ENCODE measurements around the gene NFXL1. TPM values are rescaled to one million over a fixed set of nuclear protein-coding genes. Genes with fewer than 3 reads are reported as not detected.

The NFXL1 gene
- total and polyA plus RNA-seq, 5 experiments from 2014 or later: 7.1 to 17.9 (median 12.1) TPM

DNA sequence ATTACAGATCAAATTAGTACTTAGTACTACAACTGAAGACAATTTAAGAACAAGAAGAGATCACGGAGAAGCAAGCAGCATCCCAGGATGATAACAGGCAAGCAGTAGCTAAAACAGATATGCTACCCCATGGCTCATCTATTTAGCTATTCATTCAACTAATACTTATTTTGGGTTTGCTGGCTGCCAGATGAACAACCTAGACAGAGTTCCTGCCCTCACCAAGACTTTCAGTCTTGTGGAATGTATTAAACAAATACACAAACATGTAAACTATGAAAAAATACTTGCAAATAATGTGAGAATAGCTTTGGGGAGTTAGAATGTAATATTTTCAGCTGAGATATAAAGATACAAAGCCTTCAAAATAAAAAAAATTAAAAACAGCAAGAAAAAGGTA lies 74.1 kb downstream of the NFXL1 start:
- H3K27me3 Mint-ChIP-seq: peaks cover 0 to 5% (median 0%) of the 10 kb centered on the region in 5 donors
- POLR2A ChIA-PET: no interaction called here
- H3K4me3 Mint-ChIP-seq: no peak overlapping the region
- no peaks in the 10 kb centered on the region for H3K9me3 Mint-ChIP-seq
- H3K4me1 Mint-ChIP-seq: peaks cover 5 to 27% (median 24%) of the 10 kb centered on the region in 4 donors
- DNase-seq (no peak), ATAC-seq (no peak)
- H3K27ac Mint-ChIP-seq: peak overlapping the region in 1 of 10 donors; percentile 9
- H3K36me3 Mint-ChIP-seq: peaks cover 7 to 18% (median 12%) of the 10 kb centered on the region in 3 donors

GRCh38 chr4:47839259-47839658 lies 75.1 kb downstream of the NFXL1 start:
- ATAC-seq: no peak
- H3K36me3 Mint-ChIP-seq: peaks cover 6 to 12% (median 12%) of the 10 kb centered on the region in 3 donors
- peak in 2 of 10 donors; percentile 4 to 10 for DNase-seq
- no peak overlapping the region for H3K27ac Mint-ChIP-seq
- peak overlapping the region in 1 of 10 donors; percentile 14 for H3K4me3 Mint-ChIP-seq
- H3K27me3 Mint-ChIP-seq: peaks cover 0 to 5% (median 0%) of the 10 kb centered on the region in 5 donors
- no peaks in the 10 kb centered on the region for H3K9me3 Mint-ChIP-seq
- H3K4me1 Mint-ChIP-seq: peaks cover 5 to 30% (median 26%) of the 10 kb centered on the region in 4 donors
- POLR2A ChIA-PET: no interaction called here

GRCh38 chr4:47838445-47838844 lies 75.9 kb downstream of the NFXL1 start:
- peak overlapping the region in 9 of 10 donors; percentile 84 to 91 (median 88) for H3K4me3 Mint-ChIP-seq
- peaks cover 0 to 13% (median 2%) of the 10 kb centered on the region in 5 donors for H3K27me3 Mint-ChIP-seq
- H3K9me3 Mint-ChIP-seq: no peaks in the 10 kb centered on the region
- no peak for ATAC-seq
- H3K36me3 Mint-ChIP-seq: peaks cover 0 to 4% (median 4%) of the 10 kb centered on the region in 3 donors
- DNase-seq: no peak
- POLR2A ChIA-PET: no interaction called here
- peaks cover 5 to 30% (median 26%) of the 10 kb centered on the region in 4 donors for H3K4me1 Mint-ChIP-seq
- H3K27ac Mint-ChIP-seq: no peak overlapping the region

GRCh38 chr4:47837908-47838294 lies 76.5 kb downstream of the NFXL1 start, which contains the start of gene CORIN:
CORIN (minus strand) TSS chr4:47838067; CDS start chr4:47837949, 118 bp downstream.
- peak within 1 kb of the TSS in 5 of 10 donors; percentile 11 to 63 (median 60) for H3K27ac Mint-ChIP-seq
- DNase-seq (no peak), ATAC-seq (no peak)
- H3K9me3 Mint-ChIP-seq: peaks cover 0 to 3% (median 0%) of the 10 kb centered on the region in 9 donors
- H3K4me1 Mint-ChIP-seq: peaks cover 5 to 30% (median 26%) of the 10 kb centered on the region in 4 donors
- peak within 1 kb of the TSS; percentile 84 to 91 (median 88) for H3K4me3 Mint-ChIP-seq
- peaks cover 0 to 5% (median 3%) of the 10 kb centered on the region in 3 donors for H3K36me3 Mint-ChIP-seq
- POLR2A ChIA-PET: no interaction called here
- peaks cover 0 to 16% (median 7%) of the 10 kb centered on the region in 5 donors for H3K27me3 Mint-ChIP-seq

- Mint-ChIP-seq H3K27ac (peak overlapping the region in 4 of 10 donors; percentile 11 to 60 (median 56)), H3K9me3 (peaks cover 0 to 4% (median 0%) of the 10 kb centered on the region in 9 donors), H3K4me1 (peaks cover 5 to 30% (median 26%) of the 10 kb centered on the region in 4 donors), H3K27me3 (peaks cover 0 to 16% (median 12%) of the 10 kb centered on the region in 5 donors), H3K4me3 (peak overlapping the region; percentile 84 to 91 (median 88)), H3K36me3 (peaks cover 0 to 3% (median 0%) of the 10 kb centered on the region in 3 donors)
- ATAC-seq: peak; percentile 80 to 83
- peak in 9 of 10 donors; percentile 25 to 70 (median 43) for DNase-seq
- POLR2A ChIA-PET: no interaction called here
These were observed 77.1 kb downstream of the NFXL1 start for GRCh38 chr4:47837094-47837907.

DNA sequence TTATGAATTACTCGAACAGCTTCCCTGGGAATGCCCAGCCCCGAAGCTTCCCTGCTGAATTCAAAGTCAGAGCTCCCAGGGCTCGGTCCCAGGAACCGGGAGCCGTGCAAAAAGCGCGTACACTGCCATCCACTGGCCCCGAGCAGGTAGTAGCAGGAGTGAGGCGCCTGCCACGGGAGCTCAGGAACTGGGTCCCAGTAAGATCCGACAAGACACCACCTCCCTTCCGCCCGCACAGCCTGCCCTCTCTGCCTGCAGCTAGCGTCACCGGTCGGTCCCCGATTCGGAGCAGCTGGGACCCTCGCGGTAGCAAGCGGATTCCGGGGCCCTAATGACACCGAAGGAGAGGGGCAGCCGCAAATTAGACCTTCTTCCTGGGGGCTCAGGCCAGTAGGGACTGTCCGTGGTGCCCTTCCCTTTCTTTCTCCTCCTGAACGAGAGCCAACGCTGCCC lies 77.7 kb downstream of the NFXL1 start:
- DNase-seq: peak in 9 of 10 donors; percentile 6 to 70 (median 30)
- Mint-ChIP-seq H3K36me3 (peaks cover 0 to 3% (median 0%) of the 10 kb centered on the region in 3 donors), H3K4me1 (peaks cover 5 to 30% (median 26%) of the 10 kb centered on the region in 4 donors), H3K27ac (peak overlapping the region in 2 of 10 donors; percentile 9 to 33), H3K9me3 (peaks cover 0 to 4% (median 0%) of the 10 kb centered on the region in 9 donors), H3K4me3 (peak overlapping the region; percentile 84 to 91 (median 88)), H3K27me3 (peaks cover 1 to 20% (median 15%) of the 10 kb centered on the region in 5 donors)
- POLR2A ChIA-PET: no interaction called here
- peak; percentile 74 to 77 for ATAC-seq

- Mint-ChIP-seq H3K4me1 (peaks cover 5 to 30% (median 26%) of the 10 kb centered on the region in 4 donors), H3K36me3 (peaks cover 0 to 3% (median 0%) of the 10 kb centered on the region in 3 donors), H3K27me3 (peaks cover 1 to 31% (median 17%) of the 10 kb centered on the region in 5 donors), H3K9me3 (peaks cover 0 to 4% (median 0%) of the 10 kb centered on the region in 9 donors), H3K27ac (peak overlapping the region in 1 of 10 donors; percentile 17), H3K4me3 (peak overlapping the region in 6 of 10 donors; percentile 84 to 90 (median 87))
- POLR2A ChIA-PET: no interaction called here
- no peak for DNase-seq
- ATAC-seq: no peak
These were observed 78.9 kb downstream of the NFXL1 start for GRCh38 chr4:47835494-47835893.

DNA sequence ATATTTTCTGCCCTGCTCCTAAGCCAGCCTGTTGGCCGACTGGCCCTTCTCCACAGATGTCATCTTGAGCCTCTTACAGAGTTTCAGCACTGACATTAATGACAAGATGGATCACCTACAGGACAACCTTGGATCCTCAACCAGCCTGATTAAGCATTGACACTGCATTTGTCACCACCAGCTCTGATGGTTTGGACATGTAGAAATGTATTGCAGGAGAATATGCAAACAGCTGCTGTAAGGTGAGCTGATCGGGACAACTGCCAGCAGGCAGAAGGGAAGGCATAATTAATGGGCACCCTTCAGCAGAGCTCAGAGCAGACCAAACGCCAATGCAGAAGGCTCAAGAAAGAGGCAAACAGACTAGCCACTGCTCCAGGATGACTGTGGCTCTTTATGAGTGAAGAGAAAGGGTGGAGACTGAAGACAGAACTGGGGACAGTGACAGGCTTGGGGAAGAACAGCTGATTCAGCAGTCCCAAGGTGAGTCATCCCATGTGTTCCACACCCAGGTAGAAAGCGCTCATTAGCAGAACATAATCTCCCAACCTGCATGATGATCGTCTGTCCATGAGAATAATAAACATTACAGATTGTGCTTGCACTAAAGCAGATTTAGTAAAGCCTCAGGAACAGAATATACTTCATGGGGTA lies 83.2 kb downstream of the NFXL1 start:
- peaks cover 7 to 39% (median 21%) of the 10 kb centered on the region in 5 donors for H3K27me3 Mint-ChIP-seq
- no peak overlapping the region for H3K4me3 Mint-ChIP-seq
- ATAC-seq: no peak
- H3K9me3 Mint-ChIP-seq: peaks cover 0 to 4% (median 0%) of the 10 kb centered on the region in 9 donors
- H3K36me3 Mint-ChIP-seq: peaks cover 0 to 3% (median 0%) of the 10 kb centered on the region in 3 donors
- peaks cover 3 to 25% (median 16%) of the 10 kb centered on the region in 4 donors for H3K4me1 Mint-ChIP-seq
- POLR2A ChIA-PET: no interaction called here
- no peak overlapping the region for H3K27ac Mint-ChIP-seq
- no peak for DNase-seq

GRCh38 chr4:47830265-47831025 lies 83.9 kb downstream of the NFXL1 start:
- H3K27ac Mint-ChIP-seq: no peak overlapping the region
- ATAC-seq (no peak), DNase-seq (no peak)
- H3K27me3 Mint-ChIP-seq: peaks cover 7 to 39% (median 19%) of the 10 kb centered on the region in 5 donors
- H3K36me3 Mint-ChIP-seq: peaks cover 0 to 3% (median 0%) of the 10 kb centered on the region in 3 donors
- peaks cover 3 to 18% (median 10%) of the 10 kb centered on the region in 4 donors for H3K4me1 Mint-ChIP-seq
- H3K4me3 Mint-ChIP-seq: no peak overlapping the region
- H3K9me3 Mint-ChIP-seq: peaks cover 0 to 4% (median 0%) of the 10 kb centered on the region in 9 donors
- POLR2A ChIA-PET: no interaction called here

- peaks cover 0 to 4% (median 0%) of the 10 kb centered on the region in 9 donors for H3K9me3 Mint-ChIP-seq
- peaks cover 0 to 3% (median 0%) of the 10 kb centered on the region in 3 donors for H3K36me3 Mint-ChIP-seq
- POLR2A ChIA-PET: no interaction called here
- no peak for DNase-seq
- H3K4me1 Mint-ChIP-seq: peaks cover 3 to 14% (median 7%) of the 10 kb centered on the region in 4 donors
- H3K4me3 Mint-ChIP-seq: no peak overlapping the region
- H3K27ac Mint-ChIP-seq: no peak overlapping the region
- no peak for ATAC-seq
- H3K27me3 Mint-ChIP-seq: peaks cover 9 to 39% (median 19%) of the 10 kb centered on the region in 5 donors
These were observed 84.9 kb downstream of the NFXL1 start for GRCh38 chr4:47829438-47829837.

- peak in 1 of 2 donors; percentile 36 for ATAC-seq
These were observed 86.9 kb downstream of the NFXL1 start for GRCh38 chr4:47827343-47828047.

More at GRCh38 chr4:47827343-47828047, 86.9 kb downstream of the NFXL1 start:
- DNase-seq: no peak
- POLR2A ChIA-PET: no interaction called here
- peaks cover 8 to 28% (median 16%) of the 10 kb centered on the region in 5 donors for H3K27me3 Mint-ChIP-seq
- H3K4me3 Mint-ChIP-seq: peak overlapping the region in 1 of 10 donors; percentile 22
- no peaks in the 10 kb centered on the region for H3K36me3 Mint-ChIP-seq
- peak overlapping the region in 1 of 10 donors; percentile 0 for H3K27ac Mint-ChIP-seq
- H3K9me3 Mint-ChIP-seq: no peaks in the 10 kb centered on the region
- H3K4me1 Mint-ChIP-seq: peaks cover 3 to 14% (median 7%) of the 10 kb centered on the region in 4 donors
